Measurements from ENCODE around the gene HPS5.
"Not testable (repeated sequence)": the region's sequence is repeated elsewhere in the genome, so short reads cannot be mapped to it uniquely, and the experiment has no call there.

DNA sequence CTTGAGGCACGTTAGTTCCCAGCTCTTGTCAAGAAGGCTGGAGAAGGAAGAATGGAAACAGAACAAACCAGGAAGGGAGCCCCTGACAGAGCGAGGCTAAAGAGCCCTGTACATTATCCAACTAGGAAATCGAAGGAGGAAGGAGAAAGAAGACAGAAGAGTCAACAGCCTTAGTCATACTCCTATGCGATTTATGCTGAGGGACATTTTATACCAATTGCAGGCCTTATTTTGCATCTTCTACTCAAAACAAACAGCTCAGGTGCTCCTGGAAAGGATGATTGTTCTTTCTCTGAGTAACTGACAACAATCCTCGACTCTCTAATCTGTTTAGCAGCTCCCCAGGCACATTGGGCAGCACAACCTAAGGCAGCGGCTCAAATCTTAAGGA, 74.8 kb downstream of the HPS5 start:
- TF ChIP-seq POU2F2 (IDR thresholded peaks at IDR 0.05; ENCODE audit: low read depth, low read length); POLR2AphosphoS5 (IDR thresholded peaks at IDR 0.05; ENCODE audit: low read depth, low read length); POLR2A (IDR thresholded peaks at IDR 0.05; ENCODE audit: low read depth, low read length); TAF1 (IDR thresholded peaks at IDR 0.05; ENCODE audit: low read depth, low read length); PAX5 (IDR thresholded peaks at IDR 0.05; ENCODE audit: insufficient read depth, low read length, severe bottlenecking); SPI1 (IDR thresholded peaks at IDR 0.05; ENCODE audit: low read depth, low read length): not testable (repeated sequence)

Data from GM12891 (cell line).